ENCODE measurements around the gene HES2. TPM values are rescaled to one million over a fixed set of nuclear protein-coding genes. Genes with fewer than 3 reads are reported as not detected.
"Not testable (repeated sequence)": the region's sequence is repeated elsewhere in the genome, so short reads cannot be mapped to it uniquely, and the experiment has no call there.

HES2 gene
- total RNA-seq, 1 donor from 2014 or later: not detected

- no peak for TF ChIP-seq CTCF (IDR thresholded peaks at IDR 0.05)
- Histone ChIP-seq H3K4me3 (no peak overlapping the region), H3K4me1 (no peaks in the 10 kb centered on the region), H3K36me3 (no peaks in the 10 kb centered on the region), H3K27me3 (no peaks in the 10 kb centered on the region), H3K9me3 (no peaks in the 10 kb centered on the region), H3K27ac (no peak overlapping the region)
- no peak for DNase-seq (ENCODE audit: low spot score in 2 of 2)
- intact Hi-C loops (cut with DNase I): no loop called here
Observed at GRCh38 chr1:6434186-6434585, 14.5 kb upstream of the HES2 start.

- H3K27ac ChIP-seq; H3K9me3 ChIP-seq; H3K4me1 ChIP-seq; H3K4me3 ChIP-seq; H3K36me3 ChIP-seq; H3K27me3 ChIP-seq; intact Hi-C loops (cut with DNase I); DNase-seq (ENCODE audit: low spot score in 2 of 2): not testable (repeated sequence)
Observed at GRCh38 chr1:6431645-6432579, 12.2 kb upstream of the HES2 start.

- H3K27me3 ChIP-seq: peaks cover 11% of the 10 kb centered on the region
Observed at GRCh38 chr1:6429660-6430411, 10.1 kb upstream of the HES2 start.

GRCh38 chr1:6428453-6428852, 8.7 kb upstream of the HES2 start:
- H3K36me3 ChIP-seq; DNase-seq (ENCODE audit: low spot score in 2 of 2); H3K9me3 ChIP-seq; intact Hi-C loops (cut with DNase I); H3K4me1 ChIP-seq; H3K4me3 ChIP-seq; H3K27ac ChIP-seq: not testable (repeated sequence)
- H3K27me3 ChIP-seq: peaks cover 18% of the 10 kb centered on the region

More at GRCh38 chr1:6429660-6430411, 10.1 kb upstream of the HES2 start:
- H3K27ac ChIP-seq; DNase-seq (ENCODE audit: low spot score in 2 of 2); H3K9me3 ChIP-seq; intact Hi-C loops (cut with DNase I); H3K4me1 ChIP-seq; H3K36me3 ChIP-seq; H3K4me3 ChIP-seq: not testable (repeated sequence)

GRCh38 chr1:6427441-6428390, 8.0 kb upstream of the HES2 start:
- DNase-seq (ENCODE audit: low spot score in 2 of 2): no peak
- TF ChIP-seq CTCF (IDR thresholded peaks at IDR 0.05): no peak
- Histone ChIP-seq H3K9me3 (no peaks in the 10 kb centered on the region), H3K36me3 (no peaks in the 10 kb centered on the region), H3K27me3 (peaks cover 18% of the 10 kb centered on the region), H3K27ac (no peak overlapping the region), H3K4me1 (peaks cover 2 to 8% of the 10 kb centered on the region in 2 donors), H3K4me3 (no peak overlapping the region)
- intact Hi-C loops (cut with DNase I): no loop called here

GRCh38 chr1:6426972-6427350, 7.2 kb upstream of the HES2 start:
- intact Hi-C loops (cut with DNase I): no loop called here
- Histone ChIP-seq H3K9me3 (no peaks in the 10 kb centered on the region), H3K36me3 (no peaks in the 10 kb centered on the region), H3K27ac (no peak overlapping the region), H3K27me3 (peaks cover 18% of the 10 kb centered on the region), H3K4me1 (peaks cover 2 to 8% of the 10 kb centered on the region in 2 donors), H3K4me3 (no peak overlapping the region)
- DNase-seq (ENCODE audit: low spot score in 2 of 2): no peak
- TF ChIP-seq CTCF (IDR thresholded peaks at IDR 0.05): no peak

Measured in ascending aorta (tissue), 2 donors.